ENCODE measurements around the gene KCNG3.

DNA sequence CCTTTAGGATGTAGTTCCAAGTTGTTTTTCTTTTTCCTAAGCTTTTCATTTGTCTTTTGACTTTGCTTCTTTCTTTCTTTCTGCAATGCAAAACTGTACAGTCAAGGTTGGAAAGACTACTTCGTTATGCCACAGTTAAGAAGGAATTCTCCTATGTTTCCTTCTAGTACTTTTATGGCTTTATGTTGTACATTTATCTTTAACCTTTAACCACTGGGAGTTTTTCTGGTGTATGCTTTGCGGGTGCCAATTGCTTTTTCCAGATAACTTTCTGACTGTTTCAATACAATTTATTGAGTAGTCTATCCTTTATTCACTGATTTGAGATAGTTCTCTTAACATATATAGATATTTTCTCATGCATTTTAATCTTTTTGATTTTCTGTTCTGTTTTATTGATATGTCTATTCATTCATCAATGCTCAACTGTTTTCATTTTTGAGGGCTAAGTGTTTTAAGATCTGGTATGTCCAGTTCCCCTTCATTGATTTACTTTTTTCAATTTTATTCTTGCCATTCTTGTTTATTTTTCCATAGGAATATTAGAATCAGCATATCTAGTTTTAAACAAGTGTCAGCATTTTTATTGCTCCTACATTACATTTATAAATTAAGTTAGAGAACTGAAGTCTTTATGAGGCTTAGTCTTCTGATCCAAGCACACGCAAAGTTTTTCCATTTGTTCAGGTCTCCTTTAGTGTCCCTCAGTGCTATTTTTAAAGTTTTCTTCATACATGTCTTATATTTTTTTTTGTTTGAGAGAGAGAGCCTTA is 82.9 kb downstream of the KCNG3 start:
- TF ChIP-seq, protein P1, sequence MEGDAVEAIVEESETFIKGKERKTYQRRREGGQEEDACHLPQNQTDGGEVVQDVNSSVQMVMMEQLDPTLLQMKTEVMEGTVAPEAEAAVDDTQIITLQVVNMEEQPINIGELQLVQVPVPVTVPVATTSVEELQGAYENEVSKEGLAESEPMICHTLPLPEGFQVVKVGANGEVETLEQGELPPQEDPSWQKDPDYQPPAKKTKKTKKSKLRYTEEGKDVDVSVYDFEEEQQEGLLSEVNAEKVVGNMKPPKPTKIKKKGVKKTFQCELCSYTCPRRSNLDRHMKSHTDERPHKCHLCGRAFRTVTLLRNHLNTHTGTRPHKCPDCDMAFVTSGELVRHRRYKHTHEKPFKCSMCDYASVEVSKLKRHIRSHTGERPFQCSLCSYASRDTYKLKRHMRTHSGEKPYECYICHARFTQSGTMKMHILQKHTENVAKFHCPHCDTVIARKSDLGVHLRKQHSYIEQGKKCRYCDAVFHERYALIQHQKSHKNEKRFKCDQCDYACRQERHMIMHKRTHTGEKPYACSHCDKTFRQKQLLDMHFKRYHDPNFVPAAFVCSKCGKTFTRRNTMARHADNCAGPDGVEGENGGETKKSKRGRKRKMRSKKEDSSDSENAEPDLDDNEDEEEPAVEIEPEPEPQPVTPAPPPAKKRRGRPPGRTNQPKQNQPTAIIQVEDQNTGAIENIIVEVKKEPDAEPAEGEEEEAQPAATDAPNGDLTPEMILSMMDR (IDR thresholded peaks at IDR 0.05): no peak
- TF ChIP-seq ZFX (IDR thresholded peaks at IDR 0.05; ENCODE audit: borderline replicate concordance): no peak
